Jurkat, Clone E6-1 (cell line): Measurements from ENCODE around the gene FLRT3.

ENCODE experiments used
- DNase-seq: peaks from one replicate; pipeline ENCODE4 v3.0.0-alpha.2; 2011; ENCODE audit warnings: low read depth, low spot score
- H3K4me3 ChIP-seq: 2 replicates; pipeline ENCODE4 v1.5.1; 2011; ENCODE audit warnings: mild to moderate bottlenecking, low read length, control low read depth, moderate library complexity

Gene FLRT3

DNA sequence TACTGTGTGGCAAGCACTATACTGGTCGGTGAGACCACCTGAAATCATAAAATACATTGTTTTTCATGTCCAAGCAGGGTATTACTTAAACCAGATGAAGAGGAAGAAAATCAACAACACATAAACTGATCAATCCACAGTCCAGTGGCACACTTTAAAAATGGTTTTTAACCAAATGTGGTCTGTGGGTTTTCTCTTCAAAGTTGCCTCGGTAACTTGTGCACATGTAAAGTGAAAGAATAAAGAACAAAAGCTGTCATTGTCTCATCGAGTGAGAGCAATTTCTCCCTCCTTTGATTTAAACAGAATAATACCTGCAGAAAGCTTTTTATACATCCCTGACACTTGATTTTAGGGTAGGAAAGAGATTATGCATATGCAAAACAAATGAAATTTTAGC lies 3.7 kb downstream of the FLRT3 start:
- H3K4me3 ChIP-seq = no peak overlapping the region
- no peak for DNase-seq

DNA sequence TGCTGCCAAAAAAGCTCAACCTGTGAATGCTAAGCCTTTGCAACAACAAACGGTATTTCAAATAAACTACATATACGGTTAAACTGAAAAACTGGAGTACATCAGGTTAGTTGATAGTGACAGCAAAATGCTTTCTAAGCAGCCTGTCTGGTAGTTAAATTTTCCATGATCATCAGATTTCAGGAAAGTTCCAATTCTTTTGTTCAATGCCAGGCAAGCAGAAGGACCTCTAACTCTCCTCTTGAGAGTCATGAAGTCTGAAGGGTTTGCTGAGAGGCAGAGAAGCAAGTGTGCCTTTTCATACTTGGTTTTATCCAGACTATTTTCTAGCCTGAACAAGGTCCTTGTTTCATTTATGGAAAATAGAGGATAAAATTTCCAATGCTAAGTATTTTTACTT lies 4.5 kb downstream of the FLRT3 start:
- H3K4me3 ChIP-seq = no peak overlapping the region
- no peak for DNase-seq

DNA sequence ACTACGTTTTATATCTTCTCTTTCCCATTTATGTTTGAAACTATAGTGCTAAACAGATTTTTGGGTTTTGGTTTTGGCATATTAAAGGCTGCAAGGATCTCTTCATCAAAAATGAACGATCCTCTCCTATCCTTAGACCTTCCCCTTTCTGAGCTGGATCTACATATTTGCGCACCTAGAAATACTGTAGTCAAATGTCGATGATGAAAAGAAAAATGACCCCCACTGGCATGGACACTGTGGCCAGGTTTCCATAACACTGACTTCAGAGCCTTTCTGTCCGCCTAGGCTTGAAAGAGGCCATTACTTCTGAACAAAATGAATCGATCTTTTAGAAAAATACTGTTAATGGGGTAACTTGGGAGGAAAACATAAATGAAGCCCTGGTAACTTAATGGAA lies 5.8 kb downstream of the FLRT3 start:
- no peak overlapping the region for H3K4me3 ChIP-seq
- DNase-seq = no peak

DNA sequence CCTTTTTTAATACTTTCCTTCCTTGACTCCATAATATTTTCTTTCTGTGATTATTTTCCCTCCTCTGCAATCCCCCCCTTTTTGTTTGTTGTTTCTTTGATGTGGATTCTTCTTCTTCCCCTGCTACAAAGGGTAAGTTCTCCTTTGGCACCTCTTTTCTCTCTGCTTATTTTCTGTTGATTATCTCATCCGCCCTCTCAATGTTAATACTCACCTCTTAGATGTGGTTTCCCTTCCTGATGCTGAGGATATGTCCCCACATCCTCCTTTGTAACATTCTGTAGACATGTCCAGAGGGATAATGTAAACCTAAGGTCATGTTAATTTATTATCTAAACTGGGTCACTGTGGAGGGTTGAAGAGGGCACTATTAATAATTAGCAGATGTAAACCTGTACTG lies 17.7 kb downstream of the FLRT3 start:
- peak; percentile 12 for DNase-seq
- H3K4me3 ChIP-seq = no peak overlapping the region

DNA sequence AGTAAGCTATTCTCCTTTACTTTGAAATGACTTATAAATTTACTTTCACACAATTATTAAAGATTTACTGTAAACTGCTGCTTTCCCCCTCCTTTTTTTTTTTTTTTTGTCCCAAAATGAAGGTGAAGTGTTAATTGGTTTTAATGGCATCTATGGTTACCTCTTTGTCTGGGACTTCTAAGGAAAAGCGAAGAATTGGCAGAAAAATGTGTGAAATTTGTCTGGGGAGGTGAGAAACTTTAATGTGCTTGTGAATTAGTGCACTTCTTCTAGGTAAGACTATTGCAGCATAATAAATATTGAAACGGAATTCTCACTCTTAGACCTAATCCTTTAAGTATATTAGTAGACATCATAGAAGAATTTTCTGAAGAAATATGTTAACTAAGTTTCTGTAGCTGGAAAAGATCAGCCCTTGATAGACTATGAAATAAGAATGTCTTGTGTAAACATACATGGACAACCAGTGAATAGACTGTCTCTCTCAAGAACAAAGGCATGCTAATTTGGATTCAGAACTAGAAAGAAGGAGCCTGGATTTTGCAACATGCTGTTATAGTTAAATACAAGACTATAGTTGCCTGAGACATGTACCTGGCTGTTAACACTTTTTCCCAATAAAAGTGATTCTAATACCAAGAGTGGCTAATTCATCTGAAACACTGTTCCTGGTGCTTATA lies 23.9 kb downstream of the FLRT3 start:
- no peak for DNase-seq
- H3K4me3 ChIP-seq = no peak overlapping the region

DNA sequence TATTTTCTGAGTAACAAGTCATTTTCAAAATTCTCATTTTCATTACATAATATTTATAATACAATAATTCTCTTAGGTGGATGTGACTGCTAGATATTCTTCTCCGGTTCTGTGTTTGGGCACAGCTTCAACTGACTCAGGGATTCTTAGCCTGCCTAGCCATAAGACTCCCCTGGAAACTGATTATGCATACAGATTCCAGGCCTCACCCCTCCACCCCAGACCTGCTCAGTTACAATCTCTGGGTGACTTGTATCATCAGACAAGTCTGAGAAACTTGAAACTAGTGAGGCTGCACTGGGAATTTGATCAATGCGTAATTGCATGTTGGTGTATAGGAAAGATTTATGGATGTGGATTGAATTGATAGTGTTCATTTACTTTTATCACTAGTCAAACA lies 25.4 kb downstream of the FLRT3 start:
- no peak for DNase-seq
- H3K4me3 ChIP-seq = no peak overlapping the region

DNA sequence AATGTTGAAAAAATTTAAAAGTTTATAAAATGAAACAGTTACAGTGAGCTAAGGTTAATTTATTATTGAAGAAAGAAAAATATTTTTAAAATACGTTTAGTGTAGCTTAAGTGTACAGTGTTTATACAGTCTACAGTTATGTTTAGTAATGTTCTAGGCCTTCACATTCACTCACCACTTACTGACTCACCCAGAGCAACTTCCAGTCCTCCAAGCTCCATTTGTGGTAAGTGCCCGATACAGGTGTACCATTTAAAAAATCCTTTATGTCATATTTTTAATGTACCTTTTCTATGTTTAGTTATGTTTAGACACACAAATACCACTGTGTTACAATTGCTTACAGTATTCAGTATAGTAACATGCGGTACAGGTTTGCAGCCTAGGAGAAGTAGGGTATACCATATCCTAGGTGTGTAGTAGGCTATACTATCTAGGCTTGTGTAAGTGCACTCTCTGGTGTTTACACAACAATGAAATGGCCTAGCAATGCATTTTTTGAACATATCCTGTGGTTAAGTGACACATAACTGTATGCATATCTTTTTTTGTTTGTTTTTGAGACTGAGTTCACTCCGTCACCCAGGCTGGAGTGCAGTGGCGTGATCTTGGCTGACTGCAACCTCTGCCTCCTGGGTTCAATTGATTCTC lies 26.3 kb downstream of the FLRT3 start:
- no peak overlapping the region for H3K4me3 ChIP-seq
- no peak for DNase-seq

DNA sequence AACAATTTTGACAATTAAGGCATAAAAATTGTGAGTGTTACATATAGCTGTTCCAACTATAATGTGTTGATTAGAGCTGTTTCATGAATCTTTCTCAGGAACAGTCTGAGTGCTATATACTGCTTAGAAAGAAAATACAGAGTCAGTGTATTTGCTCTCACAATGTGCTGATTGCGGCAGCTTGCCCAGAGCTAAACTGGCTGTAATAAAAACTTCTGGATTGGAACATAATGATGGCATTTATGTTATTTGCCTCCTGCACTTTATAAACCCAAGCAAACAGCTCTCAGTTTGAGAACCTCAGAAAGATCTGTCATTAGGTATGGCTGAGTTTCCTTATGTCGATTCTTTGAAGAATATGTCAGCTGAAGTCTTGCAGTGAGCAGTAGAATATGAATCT lies 29.5 kb downstream of the FLRT3 start:
- DNase-seq = no peak
- no peak overlapping the region for H3K4me3 ChIP-seq

DNA sequence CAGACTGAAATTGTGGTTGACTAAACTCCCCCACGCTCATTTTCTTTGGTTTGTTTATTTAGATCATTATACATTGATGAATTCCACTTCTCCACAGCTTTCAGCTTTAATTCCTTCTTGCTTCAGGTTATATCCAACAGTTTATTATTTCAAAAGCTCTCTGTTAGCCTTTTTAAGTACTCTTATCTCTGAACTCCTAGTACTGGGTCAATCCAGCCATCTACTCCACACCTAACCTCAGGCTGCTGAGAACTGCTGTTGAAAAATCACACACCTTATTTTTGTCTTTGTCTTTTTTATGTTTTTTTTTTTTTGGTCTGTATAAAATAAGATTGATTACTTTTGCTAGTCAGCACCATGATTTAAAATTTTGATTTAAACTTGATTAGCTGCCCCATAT lies 32.9 kb downstream of the FLRT3 start:
- H3K4me3 ChIP-seq = no peak overlapping the region
- no peak for DNase-seq

DNA sequence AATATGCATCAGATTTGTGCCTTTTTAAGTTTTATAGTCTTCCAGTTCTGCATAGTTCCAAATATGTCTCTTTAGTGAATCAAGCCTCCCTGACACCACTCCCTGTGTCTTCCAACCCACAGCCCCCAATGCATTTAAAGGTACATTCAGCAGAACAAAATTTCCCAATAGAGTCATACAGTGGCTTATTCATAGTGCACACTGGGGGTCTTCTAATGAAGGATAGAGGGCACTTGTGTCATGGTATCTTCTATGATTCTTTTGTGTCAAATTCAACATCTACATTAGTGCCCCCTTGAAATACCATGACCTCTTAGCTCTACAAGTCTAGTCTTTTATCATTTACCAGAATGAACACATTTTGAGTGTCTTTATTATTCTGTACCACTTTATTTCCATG lies 33.8 kb downstream of the FLRT3 start:
- no peak for DNase-seq
- H3K4me3 ChIP-seq = no peak overlapping the region

DNA sequence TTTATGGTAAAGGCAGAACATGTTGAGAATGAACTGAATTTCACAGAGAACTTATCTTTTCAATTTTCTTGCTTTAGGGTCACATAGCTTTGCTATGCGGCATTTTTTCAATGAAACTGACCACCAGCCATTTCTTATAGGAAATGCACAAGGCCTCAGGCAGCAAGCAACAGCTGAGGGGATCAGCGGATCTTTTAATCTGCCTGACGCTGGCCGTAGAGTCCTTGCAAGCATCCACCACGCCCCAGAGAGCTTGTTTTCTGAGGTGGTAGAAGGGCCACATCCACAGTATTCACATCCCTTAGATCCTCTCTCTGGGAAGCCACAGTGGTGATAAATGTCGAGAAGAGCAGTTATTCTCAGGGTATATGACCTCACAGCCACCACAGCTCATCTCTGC lies 34.3 kb downstream of the FLRT3 start:
- DNase-seq = no peak

DNA sequence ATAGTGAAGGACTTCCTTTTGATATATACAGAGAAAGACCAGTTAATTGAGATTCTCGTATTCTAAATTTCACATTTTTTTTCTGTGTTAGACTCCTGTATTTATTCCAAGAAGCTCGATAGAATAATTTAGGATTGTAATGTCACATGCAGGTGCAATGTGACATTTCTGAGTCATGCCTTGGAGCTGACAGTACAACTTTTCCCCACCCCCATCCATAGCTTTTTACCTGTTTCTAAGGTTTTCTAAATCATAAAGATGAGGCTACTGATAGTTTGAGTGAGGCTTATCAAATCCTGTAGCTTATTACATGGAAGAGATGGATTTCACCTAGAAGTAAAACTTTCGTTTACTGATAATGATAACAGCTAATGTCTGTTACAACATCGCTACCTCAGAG lies 37.6 kb downstream of the FLRT3 start:
- no peak overlapping the region for H3K4me3 ChIP-seq
- no peak for DNase-seq

More for the DNA sequence above, 34.3 kb downstream of the FLRT3 start:
- H3K4me3 ChIP-seq = no peak overlapping the region

DNA sequence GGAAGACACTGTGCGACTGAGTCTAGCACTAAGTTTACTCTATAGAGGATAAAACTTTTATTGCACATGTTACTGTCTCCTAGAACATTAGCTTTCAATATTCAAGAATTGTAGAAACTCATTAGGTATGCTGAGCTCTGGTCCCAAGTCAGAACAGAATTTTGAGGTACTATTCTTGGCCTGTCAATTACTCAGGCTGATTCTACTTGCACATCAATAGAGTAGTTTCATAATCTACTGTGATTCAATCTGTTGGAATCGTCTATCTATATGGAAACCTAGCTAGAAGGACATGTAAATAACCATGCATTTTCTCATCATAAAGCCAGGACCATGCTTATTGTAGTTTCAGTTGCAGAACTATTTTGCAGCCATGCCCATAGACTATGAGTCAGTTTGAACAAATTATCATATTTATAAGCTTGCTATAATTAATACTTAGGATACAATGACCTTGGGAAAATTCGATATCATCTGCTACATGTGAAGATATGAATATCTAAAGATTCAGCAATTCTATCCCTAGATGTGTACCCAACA lies 41.6 kb downstream of the FLRT3 start:
- no peak for DNase-seq
- H3K4me3 ChIP-seq = no peak overlapping the region

DNA sequence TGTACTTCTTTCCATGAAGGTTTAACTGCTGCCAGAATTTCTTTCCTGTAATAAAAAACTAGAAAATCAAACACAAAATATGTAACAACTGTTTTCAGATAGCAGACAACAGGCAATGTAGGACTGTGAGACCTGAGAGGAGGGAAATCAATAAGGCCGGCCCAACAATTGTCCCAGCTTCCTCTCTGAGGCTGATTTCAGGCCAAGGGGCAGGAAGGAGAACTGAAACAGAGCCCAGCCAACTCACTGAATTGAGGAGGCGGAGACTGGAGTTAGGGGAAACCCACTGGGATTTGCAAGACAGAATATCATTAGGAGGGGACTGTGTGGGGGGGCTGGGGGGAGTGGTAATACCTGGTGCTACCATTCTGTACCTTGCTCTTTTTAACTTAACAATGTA lies 42.2 kb downstream of the FLRT3 start:
- DNase-seq = no peak
- H3K4me3 ChIP-seq = no peak overlapping the region

DNA sequence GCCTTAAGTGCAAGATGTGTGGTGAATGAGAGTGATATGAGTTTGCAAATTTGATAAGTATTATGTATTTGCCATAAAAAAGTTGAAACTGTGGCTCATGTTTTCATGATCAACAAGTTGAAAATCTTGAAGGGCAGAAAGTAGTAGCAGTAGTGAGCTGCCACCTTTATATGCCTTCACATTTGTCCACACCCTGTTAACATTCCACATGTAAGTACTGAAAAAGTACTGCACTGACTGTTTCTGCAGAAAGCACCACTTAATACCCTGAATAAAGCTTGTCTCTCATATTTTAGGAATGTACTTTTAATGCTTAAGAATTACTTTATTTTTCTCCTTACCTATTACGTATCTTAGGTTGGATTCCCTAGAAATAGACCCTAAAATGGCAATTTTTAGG lies 45.9 kb downstream of the FLRT3 start:
- no peak for DNase-seq
- H3K4me3 ChIP-seq = no peak overlapping the region

DNA sequence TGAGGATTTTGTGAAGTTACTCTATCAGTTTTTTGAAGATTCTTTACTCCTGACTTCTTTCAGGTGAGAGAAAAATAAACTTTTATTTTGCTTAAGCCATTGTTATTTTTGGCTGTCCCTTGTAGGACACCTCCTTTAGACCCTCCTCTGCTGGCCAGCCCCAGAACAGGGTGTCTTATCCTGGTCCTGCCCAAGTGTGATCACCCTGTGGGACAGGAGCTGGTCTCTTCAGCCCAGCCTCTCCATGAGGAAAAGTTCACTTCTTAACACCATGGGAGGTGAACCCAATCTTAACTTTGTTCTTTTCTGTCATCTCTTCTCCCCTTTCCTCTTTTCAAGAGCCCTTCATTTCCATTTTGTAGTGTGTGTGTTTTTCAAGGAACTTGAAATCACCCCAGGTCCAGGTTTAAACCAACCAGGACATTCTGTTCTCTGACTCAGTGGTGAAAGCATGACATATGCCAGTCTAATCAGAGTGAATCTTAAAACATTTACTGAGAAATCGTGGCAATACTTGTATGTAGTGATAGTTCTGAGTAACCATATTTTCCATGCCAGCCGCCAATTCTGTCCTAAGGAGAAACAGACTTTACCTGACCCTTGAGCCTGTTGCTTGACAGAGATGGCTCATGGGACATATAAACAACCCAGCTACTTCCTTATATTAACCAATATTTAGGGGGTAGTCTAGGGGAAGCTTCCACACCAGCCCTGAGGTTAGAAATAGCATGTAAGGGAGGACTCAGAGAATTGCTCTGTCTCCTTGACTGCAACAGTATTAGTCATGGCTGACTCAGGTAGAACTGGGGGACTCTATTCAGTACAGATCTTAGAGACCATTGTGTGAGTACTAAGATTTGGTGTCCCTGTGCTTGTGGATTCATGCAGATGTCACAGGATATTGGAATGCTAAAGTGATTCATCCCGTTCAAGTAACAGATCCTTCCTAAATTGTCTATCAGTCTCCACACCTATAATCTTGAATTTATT lies 48.8 kb downstream of the FLRT3 start:
- DNase-seq = no peak
- H3K4me3 ChIP-seq = no peak overlapping the region

DNA sequence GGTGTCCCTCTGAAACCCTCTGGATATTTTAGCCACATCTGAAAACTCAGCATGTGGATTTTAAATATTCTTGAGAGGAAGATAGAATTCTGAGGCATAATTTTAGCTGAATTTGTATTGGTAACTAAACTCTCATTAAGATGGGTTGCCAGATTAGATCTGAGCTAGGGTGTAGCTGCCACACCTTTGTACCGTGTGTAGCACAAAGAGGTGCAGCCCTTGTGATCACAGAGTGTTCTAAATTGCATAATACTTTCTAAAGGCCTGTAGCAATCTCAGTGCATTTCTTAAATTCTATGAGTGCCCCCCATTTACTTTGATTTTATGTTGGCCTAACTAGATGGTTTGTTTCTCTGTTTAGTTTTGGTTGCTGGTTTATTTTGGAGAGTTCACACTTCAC lies 53.0 kb downstream of the FLRT3 start:
- DNase-seq = no peak
- no peak overlapping the region for H3K4me3 ChIP-seq

DNA sequence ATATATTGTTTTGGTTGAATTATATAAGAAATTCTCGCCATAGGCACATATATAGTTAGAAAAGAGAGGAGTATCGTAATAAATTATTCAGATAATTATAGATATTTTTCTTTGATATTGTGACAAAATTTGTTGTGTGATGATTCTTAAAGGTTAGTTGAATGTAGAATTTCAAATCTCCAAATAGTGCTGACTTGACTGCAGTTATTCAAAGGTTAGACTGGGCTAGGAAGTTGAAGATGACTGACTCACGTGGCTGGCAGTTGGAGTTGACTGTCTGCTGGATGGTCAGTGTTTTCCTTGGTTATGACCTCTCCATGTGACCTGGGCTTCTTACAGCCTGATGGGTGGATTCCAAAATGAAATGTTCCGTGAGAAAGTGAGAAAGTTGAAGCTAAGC lies 55.3 kb downstream of the FLRT3 start:
- H3K4me3 ChIP-seq = no peak overlapping the region
- DNase-seq = no peak
